CD4-positive, alpha-beta T cell (primary cell): ENCODE results near the gene HYI. TPM values are rescaled to one million over a fixed set of nuclear protein-coding genes. Genes with fewer than 3 reads are reported as not detected.

Source experiments
- ATAC-seq: fragments of 200-7000 bp; cut with Tn5 transposase; one replicate; pipeline ENCODE4 v1.10.0; 2022; ENCODE audit warnings: mild to moderate bottlenecking; ENCODE audit not compliant: poor library complexity
- CTCF ChIA-PET: fragments of 350-600 bp; sonication (Branson Sonifier 250); formaldehyde crosslinking; loops from one replicate; lab custom pipeline; 2021; ENCODE audit warnings: antibody characterized with exemption, inconsistent platforms; lab: Charles Lee
- POLR2A ChIA-PET: fragments of 350-600 bp; sonication (Branson Sonifier 250); formaldehyde crosslinking; loops from one replicate; lab custom pipeline; 2021; ENCODE audit warnings: antibody characterized with exemption, inconsistent platforms; lab: Charles Lee
- DNase-seq, 14 experiments: peaks; one replicate each; pipeline ENCODE4 v3.0.0-alpha.2; 2013 to 2020; ENCODE audit warnings: mixed read lengths in 2 of 14
- H3K27ac ChIP-seq, 2 donors: one replicate each; pipeline versions ENCODE4 v1.5.1 to v1.7.0; 2013; ENCODE audit warnings: low read length in 2 of 2, low read depth in 1 of 2, mild to moderate bottlenecking in 1 of 2
- H3K27me3 ChIP-seq, 2 experiments: 1 replicate in 1 of 2; 2 replicates in 1 of 2; pipeline versions ENCODE4 v1.6.1 to v1.7.0; 2013; ENCODE audit warnings: low read length in 2 of 2, control low read depth in 1 of 2, mild to moderate bottlenecking in 1 of 2, moderate library complexity in 1 of 2; ENCODE audit not compliant: insufficient read depth in 2 of 2, control insufficient read depth in 1 of 2
- H3K36me3 ChIP-seq: one replicate; pipeline ENCODE4 v1.6.1; 2013; ENCODE audit warnings: low read length, control low read depth; ENCODE audit not compliant: insufficient read depth
- H3K4me1 ChIP-seq: one replicate; pipeline ENCODE4 v1.6.1; 2013; ENCODE audit warnings: low read length, control low read depth; ENCODE audit not compliant: insufficient read depth
- H3K4me3 ChIP-seq: one replicate; pipeline ENCODE4 v1.5.1; 2013; ENCODE audit warnings: mild to moderate bottlenecking, low read length, moderate library complexity
- H3K9me3 ChIP-seq, 2 experiments: 1 replicate in 1 of 2; 2 replicates in 1 of 2; pipeline versions ENCODE4 v1.6.1 to v1.7.0; 2013; ENCODE audit warnings: low read length in 2 of 2, mild to moderate bottlenecking in 2 of 2, control low read depth in 1 of 2, moderate library complexity in 1 of 2; ENCODE audit not compliant: control insufficient read depth in 1 of 2, insufficient read depth in 1 of 2
- H3K27ac Mint-ChIP-seq: one replicate; pipeline ENCODE4 v1.8.0; 2020; ENCODE audit warnings: mixed read lengths
- H3K27me3 Mint-ChIP-seq: one replicate; pipeline ENCODE4 v1.8.0; 2021; ENCODE audit warnings: mixed read lengths
- H3K36me3 Mint-ChIP-seq: one replicate; pipeline ENCODE4 v1.8.0; 2021; ENCODE audit warnings: low read depth, mixed read lengths
- H3K4me1 Mint-ChIP-seq: one replicate; pipeline ENCODE4 v1.8.0; 2021; ENCODE audit warnings: low read depth, mixed read lengths
- H3K4me3 Mint-ChIP-seq: one replicate; pipeline ENCODE4 v1.8.0; 2020; ENCODE audit warnings: mild to moderate bottlenecking, mixed read lengths
- H3K9me3 Mint-ChIP-seq: one replicate; pipeline ENCODE4 v1.8.0; 2020; ENCODE audit warnings: mixed read lengths
- CTCF ChIP-seq: fragments of 200-600 bp; IDR thresholded peaks from one replicate; pipeline ENCODE4 v1.8.0; 2022; ENCODE audit warnings: antibody characterized with exemption, mild to moderate bottlenecking
- intact Hi-C, 2 experiments: fragments of 100-400 bp; cut with DNase I in 1 of 2; cut with micrococcal nuclease in 1 of 2; formaldehyde crosslinking; loops; one replicate each; pipeline versions ENCODE4 v1.15.1 to v1.9.0; 2023 to 2025; cut with DNase I, micrococcal nuclease
- total RNA-seq, 174 experiments: library from RNA in 2 of 174; stranded (reverse) in 2 of 174; gene quantifications; one replicate each; pipeline ENCODE4 v1.2.3 and lab custom pipeline; 2021 to 2026

The HYI gene
- total RNA-seq, 2 experiments from 2014 or later: 26.1 to 31.6 TPM

GRCh38 chr1:43440358-43440757, 13.4 kb downstream of the HYI start:
- DNase-seq (no peak), ATAC-seq (no peak)
- Histone ChIP-seq H3K4me1 (no peaks in the 10 kb centered on the region), H3K9me3 (no peaks in the 10 kb centered on the region), H3K27ac (no peak overlapping the region), H3K4me3 (no peak overlapping the region), H3K27me3 (no peaks in the 10 kb centered on the region), H3K36me3 (peaks cover 68% of the 10 kb centered on the region)
- Mint-ChIP-seq H3K27ac (no peak overlapping the region), H3K27me3 (no peaks in the 10 kb centered on the region), H3K36me3 (peaks cover 78% of the 10 kb centered on the region), H3K4me3 (no peak overlapping the region), H3K4me1 (no peaks in the 10 kb centered on the region), H3K9me3 (no peaks in the 10 kb centered on the region)
- intact Hi-C loops: no loop called here
- no peak for TF ChIP-seq CTCF
- POLR2A ChIA-PET: interaction anchor here (1.2 kb wide), 1 partner anchor 14 kb away, joined by 6 read pairs; the partner anchor contains the start of gene HYI
- CTCF ChIA-PET: no interaction called here

GRCh38 chr1:43439781-43440180, 13.9 kb downstream of the HYI start:
- no peak overlapping the region for H3K27ac Mint-ChIP-seq
- POLR2A ChIA-PET: interaction anchor here (1.2 to 1.6 kb wide), 2 partner anchors 8 to 14 kb away, joined by 5 to 6 read pairs; partner anchors contain the start of gene HYI
- no peaks in the 10 kb centered on the region for H3K9me3 Mint-ChIP-seq
- DNase-seq: no peak
- H3K36me3 Mint-ChIP-seq: peaks cover 78% of the 10 kb centered on the region
- Histone ChIP-seq H3K4me1 (no peaks in the 10 kb centered on the region), H3K4me3 (no peak overlapping the region), H3K27me3 (no peaks in the 10 kb centered on the region), H3K9me3 (no peaks in the 10 kb centered on the region), H3K27ac (no peak overlapping the region), H3K36me3 (peaks cover 65% of the 10 kb centered on the region)
- CTCF ChIA-PET: no interaction called here
- H3K27me3 Mint-ChIP-seq: no peaks in the 10 kb centered on the region
- intact Hi-C loops: no loop called here
- H3K4me1 Mint-ChIP-seq: no peaks in the 10 kb centered on the region
- no peak overlapping the region for H3K4me3 Mint-ChIP-seq
- no peak for TF ChIP-seq CTCF
- ATAC-seq: no peak

GRCh38 chr1:43438953-43439581, 14.7 kb downstream of the HYI start:
- H3K27ac Mint-ChIP-seq: no peak overlapping the region
- H3K27ac ChIP-seq: no peak overlapping the region
- no peaks in the 10 kb centered on the region for H3K9me3 ChIP-seq
- H3K4me3 Mint-ChIP-seq: no peak overlapping the region
- no peak for TF ChIP-seq CTCF
- H3K36me3 ChIP-seq: peaks cover 63% of the 10 kb centered on the region
- ATAC-seq (no peak), DNase-seq (no peak)
- H3K4me1 Mint-ChIP-seq: no peaks in the 10 kb centered on the region
- no peaks in the 10 kb centered on the region for H3K27me3 Mint-ChIP-seq
- H3K4me1 ChIP-seq: no peaks in the 10 kb centered on the region
- H3K9me3 Mint-ChIP-seq: no peaks in the 10 kb centered on the region
- H3K27me3 ChIP-seq: no peaks in the 10 kb centered on the region
- POLR2A ChIA-PET: interaction anchor here (1.6 kb wide), 1 partner anchor 9 kb away, joined by 5 read pairs; no protein-coding TSS in a partner anchor
- CTCF ChIA-PET: no interaction called here
- intact Hi-C loops: no loop called here
- peaks cover 78% of the 10 kb centered on the region for H3K36me3 Mint-ChIP-seq
- no peak overlapping the region for H3K4me3 ChIP-seq
